HG02852 (cell line): Measurements from ENCODE around the gene HYAL3.

Source experiments
- ATAC-seq: cut with Tn5 transposase; IDR thresholded peaks from one replicate; pipeline ENCODE4 v1.9.1; 2021; ENCODE audit warnings: mild to moderate bottlenecking, moderate library complexity; ENCODE audit not compliant: unreplicated experiment

Gene HYAL3

DNA sequence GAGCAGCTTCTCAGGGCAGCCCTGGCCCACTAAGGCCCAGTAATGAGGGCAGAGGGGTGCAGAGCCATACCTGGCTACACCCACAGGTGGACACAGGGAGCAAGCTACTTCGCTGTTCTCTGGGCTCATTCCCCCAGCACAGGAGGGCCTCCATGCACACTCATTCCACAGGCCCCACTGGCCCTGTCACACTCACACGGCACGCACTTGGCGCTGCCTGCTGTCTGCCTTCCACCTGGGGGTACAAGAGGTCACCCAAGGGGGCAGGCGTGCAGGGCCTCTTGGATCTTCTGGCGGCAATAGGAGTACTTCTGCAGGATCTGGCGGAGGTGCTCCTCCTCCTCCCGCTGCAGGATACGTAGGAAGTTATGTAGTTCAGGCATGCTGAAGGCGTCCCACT, 31.1 kb upstream of the HYAL3 start:
- ATAC-seq: no peak

DNA sequence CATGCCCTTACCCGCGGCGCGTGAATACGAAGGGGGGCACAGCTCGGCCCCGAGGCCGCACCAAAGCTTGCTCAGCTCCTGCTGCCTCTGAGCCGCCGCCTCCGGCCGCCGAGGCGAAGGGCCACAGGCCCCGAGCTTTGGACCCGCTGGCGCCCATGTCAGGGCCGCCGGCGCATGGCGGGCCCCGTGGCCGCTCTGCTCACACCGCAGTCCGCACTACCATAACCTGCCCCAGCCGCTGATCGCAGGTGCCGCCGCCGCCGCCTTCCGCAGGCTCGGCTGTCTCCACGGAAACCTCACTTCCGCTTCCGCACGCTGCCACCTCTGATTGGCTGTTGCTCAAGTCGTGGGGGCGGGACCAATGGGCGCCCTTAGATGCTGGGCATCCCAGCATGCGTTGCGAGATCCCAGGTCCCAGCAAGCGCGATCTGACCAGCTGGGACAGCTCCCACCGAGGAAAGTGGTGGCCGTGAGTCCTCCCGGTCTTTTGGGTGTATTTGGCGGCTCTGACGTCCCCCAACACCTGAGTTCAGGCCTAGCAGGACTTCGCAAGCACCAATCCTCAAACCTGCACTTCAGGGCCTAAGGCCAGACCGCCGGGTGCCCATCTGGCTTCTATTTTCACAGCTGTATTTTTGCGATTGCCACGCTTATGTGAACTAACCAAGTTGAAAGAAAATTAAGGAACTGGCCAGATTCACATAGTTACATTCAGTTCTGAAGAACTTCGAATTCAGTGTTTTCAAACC, 28.9 kb upstream of the HYAL3 start, which contains the start of gene TUSC2:
TUSC2 (minus strand) TSS at position 281 of the 749 bp plus-strand sequence; CDS start at position 157, 124 bp downstream.
- peak; percentile 94 for ATAC-seq

DNA sequence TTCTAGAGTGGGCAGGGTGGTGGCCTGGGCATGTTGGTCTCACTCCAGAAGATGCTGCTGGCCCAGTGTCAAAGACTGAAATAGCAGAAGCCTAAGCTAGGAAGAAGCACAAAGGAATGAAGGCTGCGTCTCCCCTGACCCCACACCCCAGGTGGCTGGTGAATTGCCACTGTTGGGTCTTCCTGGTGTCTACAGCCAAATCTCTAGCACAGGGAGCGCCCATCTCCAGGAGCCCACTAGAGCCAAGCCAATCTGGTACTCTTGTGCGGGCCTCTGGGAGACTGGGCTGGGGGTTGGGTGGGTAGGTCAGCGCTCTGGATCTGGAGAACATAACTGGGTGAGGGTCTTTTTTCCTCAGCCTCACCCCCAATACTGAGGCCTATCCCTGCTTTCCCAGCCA, 27.9 kb upstream of the HYAL3 start:
- ATAC-seq: no peak

DNA sequence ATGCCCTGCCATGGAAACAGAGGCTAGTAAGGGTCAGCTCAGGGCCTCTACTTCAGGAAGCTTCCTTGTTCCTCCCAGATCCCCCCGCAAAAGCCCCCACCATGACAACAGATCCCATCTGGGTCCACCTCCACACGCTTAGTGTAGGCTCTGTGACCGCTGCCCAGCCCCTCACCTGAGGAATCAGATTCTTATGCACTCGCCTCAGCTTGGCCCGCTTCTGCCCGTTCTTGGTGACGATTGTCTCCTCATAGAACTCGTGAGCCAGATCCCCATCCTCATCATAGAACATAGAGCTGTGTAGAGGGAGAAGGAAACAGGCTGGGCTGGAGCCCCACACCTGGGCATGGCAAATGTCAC, 27.0 kb upstream of the HYAL3 start:
- ATAC-seq: no peak

DNA sequence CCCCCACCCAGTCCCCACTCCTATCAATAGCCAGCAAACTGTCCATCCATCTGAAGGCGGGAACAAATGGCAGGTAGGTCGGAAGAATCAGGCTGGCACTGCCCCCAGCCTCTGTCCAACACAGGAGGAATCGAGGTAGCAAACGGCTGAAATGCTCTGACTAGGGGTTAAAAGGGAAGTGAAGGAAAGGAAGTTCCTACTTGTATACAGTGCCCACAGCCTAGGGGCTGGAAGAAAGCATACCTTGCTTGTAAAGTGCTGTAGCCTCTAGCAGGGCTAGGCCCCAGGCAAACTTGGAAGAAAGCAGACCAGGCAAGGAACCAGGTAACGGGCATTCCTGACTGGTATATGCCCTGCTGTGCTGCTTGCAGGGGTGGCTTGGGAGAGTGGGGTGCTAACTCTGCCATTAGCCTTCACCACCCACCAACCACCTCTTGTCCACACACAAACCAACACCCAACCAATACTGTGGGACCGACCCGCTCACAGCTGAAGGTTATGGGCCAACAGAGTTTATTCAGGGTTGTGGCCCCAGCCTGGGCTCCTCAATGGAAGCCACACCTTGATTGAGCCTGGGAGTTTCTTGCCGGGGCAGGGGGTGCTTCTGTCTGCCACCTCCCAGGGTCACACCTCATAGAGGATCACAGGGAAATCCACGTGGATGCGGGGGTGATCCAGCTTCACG, 26.4 kb upstream of the HYAL3 start:
- no peak for ATAC-seq

DNA sequence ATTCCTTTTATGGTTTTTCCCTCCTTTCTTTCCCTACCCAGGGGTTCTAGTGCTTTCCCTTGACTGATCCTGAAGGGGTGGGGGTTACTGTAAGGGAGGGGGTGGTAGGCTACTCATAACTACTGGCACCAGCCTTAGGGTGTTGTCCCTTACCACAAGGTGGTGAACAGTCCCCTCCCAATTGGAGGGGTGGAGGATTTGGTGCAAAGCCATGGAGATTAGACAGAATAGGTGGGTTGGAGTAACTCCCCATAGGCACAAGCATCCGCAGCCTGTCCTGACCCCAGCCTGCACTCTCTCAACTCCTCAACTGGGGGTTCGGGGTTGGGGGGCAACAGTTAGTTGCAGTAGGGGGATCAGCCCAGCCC, 25.9 kb upstream of the HYAL3 start:
- no peak for ATAC-seq

DNA sequence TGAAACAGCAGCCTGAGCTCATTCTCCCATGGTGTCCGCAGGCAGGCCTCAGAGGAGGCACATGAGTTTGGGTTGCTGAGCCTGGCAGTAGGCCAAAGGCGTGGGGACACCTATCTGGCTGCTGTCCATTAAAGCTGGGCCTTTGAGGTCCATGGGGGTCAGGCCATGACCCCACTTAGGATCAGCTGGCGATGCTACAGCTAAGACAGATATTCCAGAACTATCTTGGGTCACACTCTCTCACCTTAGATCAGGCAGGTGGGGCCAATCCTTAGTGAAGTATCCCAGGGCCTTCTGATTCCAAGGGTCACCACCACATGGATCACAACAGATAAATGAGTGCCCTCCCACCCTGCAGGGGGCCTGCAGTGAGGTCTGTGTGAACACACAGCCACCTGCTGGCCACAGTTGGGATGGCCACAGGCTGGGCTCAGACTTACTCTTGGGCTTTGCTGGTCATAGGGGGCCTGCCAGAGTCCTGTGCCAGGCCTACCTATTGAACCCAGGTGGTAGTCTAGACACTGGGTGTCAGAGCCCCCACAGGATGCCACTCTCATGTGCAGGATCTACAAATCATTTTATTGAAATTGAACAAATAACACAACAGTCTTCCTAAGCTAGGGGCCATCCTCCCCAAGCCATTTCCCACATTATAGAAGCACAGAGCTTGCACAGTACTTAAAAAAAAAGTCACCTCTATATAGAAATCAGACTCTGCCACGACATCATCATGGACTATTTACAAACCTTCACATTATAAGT, 25.3 kb upstream of the HYAL3 start:
- ATAC-seq: no peak

DNA sequence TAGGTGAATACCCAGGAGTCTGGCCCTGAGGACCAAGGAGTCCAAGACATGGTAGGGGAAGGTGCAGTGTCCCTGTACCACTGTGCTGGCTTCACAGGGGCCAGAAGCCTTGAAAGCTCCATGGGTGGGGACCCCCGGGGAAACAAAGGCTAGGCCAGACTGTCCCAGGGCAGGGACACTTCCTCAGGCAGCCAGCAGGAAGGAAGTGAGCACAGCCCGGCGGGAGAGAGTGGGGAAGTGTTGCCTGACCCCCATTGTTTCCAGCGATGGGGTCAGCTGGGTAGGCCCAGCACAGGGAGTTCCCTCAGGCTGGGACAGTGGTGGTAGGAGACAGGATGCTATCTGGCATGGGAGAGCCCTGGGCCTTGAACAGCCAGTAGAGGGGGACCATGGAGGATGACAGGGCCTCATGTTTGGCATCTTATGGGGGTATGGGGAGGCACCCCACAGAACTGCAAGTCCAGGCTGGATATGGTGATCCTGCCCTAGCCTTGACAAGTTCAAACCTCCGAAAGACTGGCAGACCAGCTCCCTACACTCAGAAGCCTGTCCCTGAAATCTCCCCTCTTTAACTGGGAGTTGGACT, 24.5 kb upstream of the HYAL3 start:
- ATAC-seq: no peak

DNA sequence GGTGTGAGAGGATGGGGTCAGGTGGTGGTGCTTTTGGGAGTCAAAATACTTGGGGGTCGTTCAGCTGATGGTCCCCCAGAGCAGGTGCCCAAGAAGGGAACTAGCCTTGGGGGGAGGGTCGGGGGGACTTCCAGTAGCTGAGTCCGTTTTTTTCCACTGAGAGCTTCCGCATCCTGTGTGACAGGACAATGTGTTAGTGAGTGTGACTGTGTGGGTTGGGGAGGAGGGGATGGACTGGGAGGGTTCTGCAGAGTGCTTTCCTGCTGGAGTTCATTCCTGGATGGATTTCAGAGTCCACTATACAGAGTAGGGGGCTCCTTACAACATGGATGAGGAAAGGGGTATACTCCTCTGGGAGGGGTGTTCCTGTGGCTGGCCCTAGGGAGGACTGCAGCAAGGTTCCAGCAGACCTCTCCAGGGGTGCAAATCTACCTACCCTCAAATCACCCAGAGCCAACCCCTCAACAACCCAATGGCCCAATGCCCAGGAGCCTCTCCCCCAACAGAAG, 23.9 kb upstream of the HYAL3 start:
- no peak for ATAC-seq

DNA sequence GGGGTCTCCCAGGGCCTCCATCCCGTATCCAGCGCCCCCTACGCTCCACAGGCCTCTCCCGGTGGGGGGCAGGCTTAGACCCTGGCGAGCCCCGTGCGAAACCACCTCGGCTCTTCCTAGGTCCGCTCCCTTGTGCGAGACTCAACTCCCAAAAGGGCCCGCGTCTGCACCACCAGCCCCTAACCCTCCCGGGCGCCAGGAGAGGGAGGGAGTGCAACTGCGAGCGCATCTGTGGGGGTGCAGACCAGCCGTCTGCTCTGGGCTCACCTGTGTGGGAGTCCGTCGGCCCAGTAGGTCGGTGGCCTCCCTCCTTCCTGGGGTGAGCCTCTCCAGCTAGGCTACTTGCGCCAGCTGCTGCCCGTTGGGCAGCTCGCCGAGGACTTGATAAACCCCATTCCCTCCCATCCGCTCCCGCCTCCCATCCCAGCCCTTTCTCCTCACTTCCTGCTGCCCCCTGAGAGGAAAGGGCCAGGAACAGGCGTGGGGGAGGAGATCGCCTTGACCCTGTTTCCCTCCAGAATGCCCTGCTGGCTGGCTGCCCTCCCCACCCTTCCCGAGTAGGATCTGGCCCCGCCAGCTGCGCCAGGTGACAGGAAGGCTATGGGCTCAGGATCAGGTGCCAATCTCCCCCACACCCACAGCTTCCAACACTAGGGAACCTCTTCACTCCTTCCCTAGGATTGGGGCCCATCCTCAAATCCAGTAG, 23.3 kb upstream of the HYAL3 start, which contains the start of gene HYAL2:
HYAL2 (minus strand) TSS at position 360 of the 706 bp plus-strand sequence. CDS start 2,256 bp downstream, outside the sequence.
- no peak for ATAC-seq

DNA sequence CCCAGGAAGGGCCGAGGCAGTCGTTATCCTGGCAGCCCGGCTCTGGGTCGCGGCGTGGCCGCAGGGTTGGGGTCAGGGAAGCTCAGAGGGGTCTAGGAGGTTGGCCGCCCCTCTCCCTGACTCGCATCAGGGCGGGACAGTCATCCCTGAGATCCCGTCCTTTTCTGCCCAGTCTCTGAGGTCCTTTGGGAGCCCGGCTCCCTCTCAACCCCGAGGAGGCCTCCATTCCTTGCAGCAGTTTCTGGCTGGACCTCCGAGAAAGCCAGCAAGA, 22.8 kb upstream of the HYAL3 start:
- ATAC-seq: no peak

DNA sequence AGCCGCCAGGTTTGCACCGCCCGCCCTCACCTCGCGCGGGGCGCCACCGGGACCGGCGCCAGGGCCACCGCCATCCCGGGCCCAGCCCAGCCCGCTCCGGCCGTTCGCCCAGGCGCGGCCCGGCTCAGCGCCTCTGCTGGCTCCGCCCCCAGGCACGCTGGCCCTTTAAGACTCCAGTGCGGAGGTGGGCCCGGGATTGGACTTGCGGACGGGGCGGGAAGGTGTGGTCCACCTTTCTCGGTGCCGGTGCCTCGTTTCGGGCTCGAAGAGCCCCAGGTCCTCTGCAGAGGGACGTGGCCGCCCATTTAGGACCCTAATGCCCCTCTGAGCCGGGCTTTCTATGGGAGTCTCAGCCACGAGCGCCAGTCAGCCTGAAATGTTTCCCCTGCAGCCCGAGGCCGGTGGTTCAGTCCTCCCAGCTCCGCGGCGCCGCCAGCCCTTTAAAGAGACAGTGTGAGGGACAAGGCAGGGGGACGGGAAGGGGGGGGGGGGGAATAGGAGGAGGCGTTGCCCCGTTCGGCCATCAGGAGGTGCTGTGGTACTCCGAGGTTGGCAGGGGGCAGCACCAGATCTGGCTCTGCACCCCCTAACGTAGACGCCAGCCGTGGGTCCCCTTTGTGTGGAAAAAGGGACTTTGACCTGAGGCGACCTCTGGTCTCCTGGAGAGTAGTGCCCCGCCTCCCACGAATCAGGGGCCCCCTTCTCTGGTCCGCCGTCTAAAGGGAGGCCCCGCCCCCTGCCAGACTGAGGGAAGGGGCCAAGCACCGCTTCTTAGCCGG, 22.3 kb upstream of the HYAL3 start:
- ATAC-seq: peak; percentile 80

DNA sequence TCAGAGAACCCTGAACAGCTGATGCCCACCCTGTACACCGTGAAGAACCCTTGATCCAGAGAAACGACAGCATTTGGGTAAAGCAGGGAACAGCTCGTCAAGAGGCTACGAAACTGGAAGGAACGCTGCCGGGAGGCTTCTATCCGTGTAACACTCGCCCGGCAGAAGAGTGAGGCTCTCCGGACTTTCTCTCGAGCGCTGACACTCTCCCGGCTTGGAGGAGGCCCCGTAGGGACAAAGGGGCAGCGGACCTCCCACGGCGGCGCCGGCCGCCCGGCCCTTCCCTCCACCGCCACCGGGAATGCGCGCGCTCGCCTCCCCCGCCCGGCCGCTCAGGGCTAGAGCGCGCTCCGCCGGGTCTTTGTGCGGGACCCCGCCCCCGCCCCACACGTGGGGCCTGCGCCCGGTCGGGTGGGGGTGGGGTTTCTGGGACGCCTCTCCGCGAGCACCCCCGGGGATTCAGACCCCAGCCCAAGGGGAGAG, 21.7 kb upstream of the HYAL3 start:
- ATAC-seq: peak; percentile 56

DNA sequence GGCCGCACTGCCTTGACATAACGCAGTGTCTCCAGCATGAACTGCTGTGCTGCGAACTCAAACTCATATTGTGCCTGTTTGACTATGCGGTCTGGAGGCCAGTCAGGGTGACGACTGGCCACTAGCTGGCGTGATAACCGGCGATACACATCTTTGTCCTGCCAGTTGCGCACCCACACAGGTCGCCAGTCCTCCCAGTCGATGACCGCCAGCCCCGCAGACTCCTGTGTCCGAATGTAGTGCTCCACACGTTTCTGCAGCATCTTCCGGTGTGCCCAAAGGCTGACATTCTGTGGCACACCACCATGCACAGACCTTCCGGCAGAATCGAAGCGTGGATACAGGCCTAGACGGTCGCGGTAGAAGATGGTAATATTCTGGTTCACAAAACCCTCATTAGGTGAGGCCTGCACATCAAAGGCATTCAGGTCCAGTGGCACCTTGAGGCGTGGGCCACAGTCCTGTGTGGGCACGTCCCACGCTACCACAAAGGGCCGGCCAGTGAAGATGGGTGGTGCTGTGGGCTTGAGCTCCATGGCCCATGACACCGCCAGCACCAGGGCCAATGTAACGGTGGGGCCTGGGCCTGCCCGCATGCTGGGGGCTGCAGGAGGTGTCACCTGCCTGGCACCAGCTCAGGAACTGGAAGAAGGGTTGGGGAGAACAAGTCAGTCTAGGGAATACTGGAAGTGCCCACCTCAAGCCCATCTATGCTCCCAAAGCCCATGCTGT, 20.9 kb upstream of the HYAL3 start:
- no peak for ATAC-seq

DNA sequence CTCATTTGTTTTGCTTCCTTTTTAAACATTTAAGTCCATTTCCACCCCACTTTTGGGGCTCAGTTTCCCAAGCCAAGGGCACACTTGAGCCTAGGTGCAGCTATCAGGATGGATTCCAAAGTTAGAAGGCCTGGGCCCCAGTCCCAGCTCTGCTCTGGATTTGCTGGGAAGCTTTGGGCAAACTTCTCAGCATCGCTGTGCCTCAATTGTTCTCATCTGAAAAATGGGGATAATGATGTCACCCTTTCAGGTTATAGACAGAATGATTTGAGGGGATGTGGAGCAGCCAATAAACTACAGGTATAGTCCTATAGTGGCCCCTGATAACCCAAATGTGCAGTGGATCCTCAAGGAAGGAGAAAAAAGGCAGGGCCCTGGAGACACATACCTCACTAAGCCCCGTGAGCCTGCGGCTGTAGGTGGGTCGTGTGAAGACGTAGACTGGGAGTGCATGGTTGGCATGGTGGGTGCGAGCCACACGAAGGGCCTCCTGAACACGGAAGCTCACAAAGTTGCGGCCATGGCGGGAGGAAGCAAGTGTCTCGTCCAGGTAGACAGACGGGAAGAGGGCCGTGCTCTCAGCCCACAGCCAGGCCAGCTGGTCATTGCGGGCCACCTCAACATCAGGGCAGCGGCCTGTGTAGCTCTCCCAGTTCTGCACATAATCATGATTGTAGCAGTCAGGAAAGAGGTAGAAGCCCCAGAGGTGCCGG, 20.1 kb upstream of the HYAL3 start:
- no peak for ATAC-seq

DNA sequence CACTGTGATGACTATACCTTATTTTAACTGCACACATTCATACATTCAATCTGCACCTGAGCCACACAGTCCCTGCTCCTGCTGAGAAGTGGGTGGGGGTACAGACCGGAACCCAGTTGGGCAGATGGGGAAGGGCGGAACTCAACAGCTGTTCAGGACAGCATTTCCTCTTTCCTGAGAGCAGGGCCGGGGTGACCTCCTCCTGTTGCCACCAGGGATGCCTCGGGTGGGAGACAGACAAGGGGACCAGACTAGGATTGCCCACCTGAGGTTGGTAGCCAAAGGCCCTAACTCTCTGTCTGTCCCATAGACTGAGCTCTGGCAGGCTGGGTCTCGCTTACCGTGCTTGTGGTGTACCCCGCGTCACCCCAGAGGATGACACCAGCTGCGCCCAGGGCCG, 19.4 kb upstream of the HYAL3 start:
- ATAC-seq: no peak

DNA sequence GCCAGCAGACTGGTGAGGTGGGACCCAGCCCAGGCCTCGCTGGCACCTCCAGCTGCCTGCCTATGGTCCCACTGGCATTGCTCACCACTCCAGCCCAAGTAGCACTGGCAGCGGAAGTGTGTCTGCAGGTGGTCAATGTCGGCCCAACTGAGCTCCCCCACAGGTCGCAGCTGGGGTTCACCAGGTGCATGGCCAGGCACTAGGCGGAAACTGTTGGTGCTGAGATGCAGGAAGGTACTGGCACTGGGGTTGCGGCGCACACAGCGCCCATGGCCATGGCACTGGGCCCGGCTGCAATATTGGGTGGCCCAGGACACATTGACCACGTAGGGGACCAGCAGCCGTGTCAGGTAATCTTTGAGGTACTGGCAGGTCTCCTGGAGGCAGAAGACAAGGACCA, 19.0 kb upstream of the HYAL3 start:
- no peak for ATAC-seq

DNA sequence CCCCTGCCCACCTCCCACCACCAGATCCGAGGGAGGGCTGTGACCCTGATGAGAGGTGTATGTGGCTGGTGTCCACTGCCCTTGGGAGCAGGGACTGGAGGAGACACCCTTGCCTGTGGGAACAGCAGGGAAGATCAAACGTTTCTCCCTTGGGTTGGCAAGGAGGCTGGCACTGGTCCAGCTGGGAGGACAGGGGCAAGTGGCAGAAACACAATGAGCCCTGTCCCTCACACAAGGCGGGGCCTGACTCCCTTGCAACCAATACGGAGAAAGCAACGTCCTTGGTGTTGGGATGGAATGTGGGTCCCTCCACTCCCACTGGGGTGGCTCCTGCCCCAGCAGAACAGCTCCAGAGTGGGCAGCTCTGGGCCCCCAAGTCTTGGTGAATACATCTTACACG, 18.1 kb upstream of the HYAL3 start:
- ATAC-seq: no peak
